T-cell (primary cell): ENCODE data around the gene MTG2. TPM values are rescaled to one million over a fixed set of nuclear protein-coding genes. Genes with fewer than 3 reads are reported as not detected.

ENCODE experiments used
- ATAC-seq, 4 experiments: fragments of 200-7000 bp in 3 of 4; fragments of 150-1000 bp in 1 of 4; cut with Tn5 transposase; replicated peaks in 1 of 4; 1 replicate in 3 of 4; 2 replicates in 1 of 4; pipeline ENCODE4 v1.10.0; 2021; ENCODE audit warnings: moderate library complexity in 3 of 4, mild to moderate bottlenecking in 2 of 4, moderate number of reproducible peaks in 1 of 4
- CTCF ChIA-PET, 2 donors: fragments of 300-600 bp; sonication (Branson Sonifier 250); formaldehyde crosslinking; loops; one replicate each; lab custom pipeline; 2022; ENCODE audit warnings: antibody characterized with exemption in 2 of 2; lab: Charles Lee
- POLR2A ChIA-PET, 2 donors: fragments of 300-600 bp; sonication (Branson Sonifier 250); formaldehyde crosslinking; loops; one replicate each; lab custom pipeline; 2022; ENCODE audit warnings: antibody characterized with exemption in 2 of 2; lab: Charles Lee
- DNase-seq, 35 experiments: peaks; one replicate each; pipeline versions ENCODE4 v3.0.0 to v3.0.0-alpha.2; 2013 to 2023
- H3K27ac ChIP-seq: one replicate; pipeline ENCODE4 v1.5.1; 2013; ENCODE audit warnings: low read length
- H3K27me3 ChIP-seq, 2 experiments: replicated peaks in 1 of 2; 1 replicate in 1 of 2; 2 replicates in 1 of 2; pipeline versions ENCODE4 v1.6.1 to v1.7.0; 2013; ENCODE audit warnings: low read length in 1 of 2, mixed read lengths in 1 of 2; ENCODE audit not compliant: control insufficient read depth in 2 of 2, insufficient read depth in 2 of 2; ENCODE audit errors: extremely low read depth in 1 of 2
- H3K36me3 ChIP-seq, 2 donors: 1 replicate in 1 of 2; 2 replicates in 1 of 2; pipeline versions ENCODE4 v1.6.1 to v1.7.0; 2013; ENCODE audit warnings: low read length in 1 of 2; ENCODE audit not compliant: control insufficient read depth in 2 of 2, insufficient read depth in 1 of 2; ENCODE audit errors: extremely low read depth in 1 of 2
- H3K4me1 ChIP-seq, 2 experiments: 1 replicate in 1 of 2; 2 replicates in 1 of 2; pipeline versions ENCODE4 v1.6.1 to v1.7.0; 2013; ENCODE audit warnings: low read length in 2 of 2, mixed read lengths in 1 of 2; ENCODE audit not compliant: insufficient read depth in 2 of 2, control insufficient read depth in 1 of 2; ENCODE audit errors: extremely low read depth in 1 of 2
- H3K4me3 ChIP-seq, 2 donors: 1 replicate in 1 of 2; 2 replicates in 1 of 2; pipeline versions ENCODE4 v1.5.1 to v1.7.0; 2013; ENCODE audit warnings: mild to moderate bottlenecking in 2 of 2, low read length in 1 of 2, moderate library complexity in 1 of 2; ENCODE audit not compliant: control insufficient read depth in 1 of 2; ENCODE audit errors: extremely low read depth in 1 of 2
- H3K9me3 ChIP-seq: 2 replicates; pipeline ENCODE4 v1.7.0; 2013
- H3K27ac Mint-ChIP-seq, 2 donors: one replicate each; pipeline ENCODE4 v1.8.0; 2020 to 2021; ENCODE audit warnings: mild to moderate bottlenecking in 2 of 2, mixed read lengths in 2 of 2
- H3K27me3 Mint-ChIP-seq, 2 donors: one replicate each; pipeline ENCODE4 v1.8.0; 2021 to 2022; ENCODE audit warnings: mixed read lengths in 2 of 2
- H3K36me3 Mint-ChIP-seq: one replicate; pipeline ENCODE4 v1.8.0; 2021; ENCODE audit warnings: mixed read lengths
- H3K4me1 Mint-ChIP-seq, 3 donors: one replicate each; pipeline ENCODE4 v1.8.0; 2020 to 2022; ENCODE audit warnings: mixed read lengths in 3 of 3, mild to moderate bottlenecking in 1 of 3
- H3K4me3 Mint-ChIP-seq, 3 donors: one replicate each; pipeline ENCODE4 v1.8.0; 2020 to 2022; ENCODE audit warnings: mild to moderate bottlenecking in 3 of 3, mixed read lengths in 3 of 3, moderate library complexity in 3 of 3
- H3K9me3 Mint-ChIP-seq, 3 donors: one replicate each; pipeline ENCODE4 v1.8.0; 2020 to 2022; ENCODE audit warnings: mixed read lengths in 3 of 3
- WGBS: methylation state at CpG from one replicate; pipeline ENCODE4 v1.1.5; 2013; ENCODE audit warnings: missing lambda C conversion rate; ENCODE audit not compliant: insufficient coverage; 5-methylcytosine and 5-hydroxymethylcytosine counted together
- total RNA-seq, 35 experiments: library from RNA in 6 of 35; stranded (reverse) in 6 of 35; fragments of 120-200 nt in 1 of 35; gene quantifications; one replicate each; pipeline versions ENCODE4 v1.2.1 to v1.2.4 and lab custom pipeline; 2013 to 2026

Gene MTG2
- total RNA-seq, 5 donors from 2014 or later (not counting 1 experiment from before 2014, with no cell fraction given) = 21.1 to 51.9 (median 44.1) TPM

GRCh38 chr20:62200491-62201172, 17.8 kb downstream of the MTG2 start:
- Mint-ChIP-seq H3K9me3 (no peaks in the 10 kb centered on the region), H3K27ac (no peak overlapping the region), H3K27me3 (no peaks in the 10 kb centered on the region), H3K4me3 (no peak overlapping the region), H3K4me1 (peaks cover 0 to 2% (median 0%) of the 10 kb centered on the region in 3 donors), H3K36me3 (peaks cover 38% of the 10 kb centered on the region)
- H3K36me3 ChIP-seq = peaks cover 11 to 53% of the 10 kb centered on the region in 2 donors
- DNase-seq (no peak), ATAC-seq (no peak)
- H3K4me3 ChIP-seq = no peak overlapping the region
- no peaks in the 10 kb centered on the region for H3K9me3 ChIP-seq
- POLR2A ChIA-PET = no interaction called here
- 96% methylated on average over 30 of the region's 38 CpGs for WGBS
- no peak overlapping the region for H3K27ac ChIP-seq
- CTCF ChIA-PET = no interaction called here
- no peaks in the 10 kb centered on the region for H3K27me3 ChIP-seq
- H3K4me1 ChIP-seq = no peaks in the 10 kb centered on the region

GRCh38 chr20:62201173-62202082, 18.6 kb downstream of the MTG2 start:
- no peaks in the 10 kb centered on the region for H3K4me1 Mint-ChIP-seq
- H3K4me3 ChIP-seq = no peak overlapping the region
- H3K9me3 ChIP-seq = no peaks in the 10 kb centered on the region
- DNase-seq = no peak
- no peak for ATAC-seq
- H3K4me3 Mint-ChIP-seq = no peak overlapping the region
- no peaks in the 10 kb centered on the region for H3K27me3 Mint-ChIP-seq
- POLR2A ChIA-PET = no interaction called here
- H3K9me3 Mint-ChIP-seq = no peaks in the 10 kb centered on the region
- H3K27me3 ChIP-seq = no peaks in the 10 kb centered on the region
- H3K36me3 Mint-ChIP-seq = peaks cover 37% of the 10 kb centered on the region
- H3K27ac ChIP-seq = no peak overlapping the region
- no peak overlapping the region for H3K27ac Mint-ChIP-seq
- H3K36me3 ChIP-seq = peaks cover 15 to 51% of the 10 kb centered on the region in 2 donors
- H3K4me1 ChIP-seq = no peaks in the 10 kb centered on the region
- 91% methylated on average over 36 of the region's 38 CpGs for WGBS
- CTCF ChIA-PET = no interaction called here

- H3K4me1 ChIP-seq = no peaks in the 10 kb centered on the region
- H3K27me3 ChIP-seq = no peaks in the 10 kb centered on the region
- no peaks in the 10 kb centered on the region for H3K27me3 Mint-ChIP-seq
- no peaks in the 10 kb centered on the region for H3K9me3 Mint-ChIP-seq
- ATAC-seq (no peak), DNase-seq (no peak)
- WGBS = 77% methylated on average over 5 of the region's 5 CpGs
- H3K4me3 ChIP-seq = no peak overlapping the region
- ChIA-PET POLR2A (no interaction called here), CTCF (no interaction called here)
- no peak overlapping the region for H3K4me3 Mint-ChIP-seq
- H3K27ac ChIP-seq = no peak overlapping the region
- no peaks in the 10 kb centered on the region for H3K9me3 ChIP-seq
- H3K36me3 ChIP-seq = peaks cover 15 to 51% of the 10 kb centered on the region in 2 donors
- H3K27ac Mint-ChIP-seq = no peak overlapping the region
- H3K4me1 Mint-ChIP-seq = no peaks in the 10 kb centered on the region
- H3K36me3 Mint-ChIP-seq = peaks cover 37% of the 10 kb centered on the region
Observed at GRCh38 chr20:62202083-62202395, 19.2 kb downstream of the MTG2 start.

- no peaks in the 10 kb centered on the region for H3K4me1 ChIP-seq
- H3K27me3 ChIP-seq = no peaks in the 10 kb centered on the region
- no peak for DNase-seq
- CTCF ChIA-PET = interaction anchor here in 1 of 2 donors (0.6 kb wide), 1 partner anchor 52 kb away, joined by 3 read pairs; no protein-coding TSS in a partner anchor
- Mint-ChIP-seq H3K9me3 (no peaks in the 10 kb centered on the region), H3K27ac (no peak overlapping the region), H3K4me3 (no peak overlapping the region), H3K27me3 (no peaks in the 10 kb centered on the region), H3K4me1 (no peaks in the 10 kb centered on the region), H3K36me3 (peaks cover 40% of the 10 kb centered on the region)
- WGBS = 94% methylated on average over 18 of the region's 23 CpGs
- peaks cover 15 to 44% of the 10 kb centered on the region in 2 donors for H3K36me3 ChIP-seq
- no peak overlapping the region for H3K27ac ChIP-seq
- H3K9me3 ChIP-seq = no peaks in the 10 kb centered on the region
- no peak overlapping the region for H3K4me3 ChIP-seq
- POLR2A ChIA-PET = no interaction called here
- ATAC-seq = no peak
Observed at GRCh38 chr20:62202676-62203377, 20.0 kb downstream of the MTG2 start.

- no peaks in the 10 kb centered on the region for H3K9me3 ChIP-seq
- WGBS = 95% methylated on average over 12 of the region's 22 CpGs
- no peaks in the 10 kb centered on the region for H3K4me1 ChIP-seq
- H3K36me3 ChIP-seq = peaks cover 8 to 38% of the 10 kb centered on the region in 2 donors
- Mint-ChIP-seq H3K36me3 (peaks cover 39% of the 10 kb centered on the region), H3K9me3 (no peaks in the 10 kb centered on the region), H3K4me3 (no peak overlapping the region), H3K4me1 (no peaks in the 10 kb centered on the region), H3K27me3 (no peaks in the 10 kb centered on the region), H3K27ac (no peak overlapping the region)
- ATAC-seq = no peak
- no peaks in the 10 kb centered on the region for H3K27me3 ChIP-seq
- no peak overlapping the region for H3K27ac ChIP-seq
- DNase-seq = no peak
- H3K4me3 ChIP-seq = no peak overlapping the region
- CTCF ChIA-PET = no interaction called here
- POLR2A ChIA-PET = no interaction called here
Observed at GRCh38 chr20:62203378-62204030, 20.7 kb downstream of the MTG2 start.
